CD4-positive, alpha-beta T cell treated with Interleukin-6 at 100 ng/mL for 8 hours (primary cell): ENCODE measurements around the gene RSRP1.
A peak's percentile ranks its signal among the peaks of the same experiment; 100 is the strongest.
"Not testable (repeated sequence)": the region's sequence is repeated elsewhere in the genome, so short reads cannot be mapped to it uniquely, and the experiment has no call there.

Source experiments
- DNase-seq: peaks from one replicate; pipeline ENCODE4 v3.0.0-alpha.2; 2020; ENCODE audit warnings: mixed read lengths, low spot score

Gene RSRP1

GRCh38 chr1:25257196-25257595 lies 9.9 kb upstream of the RSRP1 start:
- DNase-seq, result no peak

- DNase-seq, result no peak
Measured at GRCh38 chr1:25256578-25256965, 9.3 kb upstream of the RSRP1 start.

- no peak for DNase-seq
Measured at GRCh38 chr1:25255706-25256577, 8.7 kb upstream of the RSRP1 start.

- DNase-seq, result no peak
Measured at GRCh38 chr1:25253911-25254310, 6.7 kb upstream of the RSRP1 start.

GRCh38 chr1:25247829-25248754 lies 838 bp upstream of the RSRP1 start:
- DNase-seq, result no peak

GRCh38 chr1:25246600-25247023 lies 642 bp downstream of the RSRP1 start:
- peak; percentile 17 for DNase-seq

GRCh38 chr1:25245809-25246599 lies 1.2 kb downstream of the RSRP1 start:
- no peak for DNase-seq

- no peak for DNase-seq
Measured at GRCh38 chr1:25245393-25245792, 1.9 kb downstream of the RSRP1 start.

- no peak for DNase-seq
Measured at GRCh38 chr1:25243907-25244306, 3.3 kb downstream of the RSRP1 start.

GRCh38 chr1:25239681-25240541 lies 7.3 kb downstream of the RSRP1 start:
- DNase-seq, result peak; percentile 87

GRCh38 chr1:25238046-25238445 lies 9.2 kb downstream of the RSRP1 start:
- DNase-seq, result no peak

- not testable (repeated sequence) for DNase-seq
Measured at GRCh38 chr1:25236261-25236660, 11.0 kb downstream of the RSRP1 start.

GRCh38 chr1:25235411-25235810 lies 11.8 kb downstream of the RSRP1 start:
- not testable (repeated sequence) for DNase-seq

GRCh38 chr1:25232866-25233784 lies 14.1 kb downstream of the RSRP1 start:
- DNase-seq, result peak; percentile 65

- peak; percentile 90 for DNase-seq
Measured at GRCh38 chr1:25232027-25232865, 15.0 kb downstream of the RSRP1 start, which contains the start of gene SYF2. TSS of gene SYF2 (minus strand) at chr1:25232502. CDS start at chr1:25232467, 35 bp downstream.

- DNase-seq, result no peak
Measured at GRCh38 chr1:25223471-25223870, 23.8 kb downstream of the RSRP1 start.

- no peak for DNase-seq
Measured at GRCh38 chr1:25222606-25223005, 24.6 kb downstream of the RSRP1 start.

- no peak for DNase-seq
Measured at GRCh38 chr1:25220666-25221065, 26.6 kb downstream of the RSRP1 start.
